H1 (cell line): ENCODE results near the gene E2F2. TPM values are rescaled to one million over a fixed set of nuclear protein-coding genes. Genes with fewer than 3 reads are reported as not detected.

Experiments
- CTCF ChIA-PET: fragments of 300-600 bp; sonication (Branson Sonifier 250); formaldehyde crosslinking; loops from one replicate; lab custom pipeline; 2021; ENCODE audit not compliant: partially characterized antibody; lab: Charles Lee
- POLR2A ChIA-PET: fragments of 300-600 bp; sonication (Branson Sonifier 250); formaldehyde crosslinking; loops from one replicate; lab custom pipeline; 2021; ENCODE audit warnings: inconsistent platforms; ENCODE audit not compliant: partially characterized antibody; lab: Charles Lee
- DNase-seq, 2 experiments: peaks; one replicate each; pipeline versions ENCODE4 v3.0.0 to v3.0.0-alpha.2; 2010 to 2022; ENCODE audit warnings: low spot score in 2 of 2, low read depth in 1 of 2, mixed read lengths in 1 of 2
- FAIRE-seq: peaks from 2 replicates; lab custom pipeline; 2011; peaks lifted over from hg19 to GRCh38; lab: Jason Lieb, UNC
- H2AFZ ChIP-seq: 2 replicates; pipeline ENCODE4 v1.8.1; 2012; ENCODE audit warnings: low read length, inconsistent platforms
- H2AK5ac ChIP-seq: 2 replicates; pipeline ENCODE4 v1.6.1; 2013; ENCODE audit warnings: low read depth, low read length
- H2BK120ac ChIP-seq: replicated peaks from 2 replicates; pipeline ENCODE3; 2013; ENCODE audit warnings: low read depth, low read length, inconsistent platforms
- H2BK12ac ChIP-seq: 2 replicates; pipeline ENCODE4 v1.6.1; 2013; ENCODE audit warnings: low read depth, low read length
- H2BK15ac ChIP-seq: 2 replicates; pipeline ENCODE4 v1.6.1; 2013; ENCODE audit warnings: low read length
- H2BK20ac ChIP-seq: 2 replicates; pipeline ENCODE4 v1.6.1; 2013; ENCODE audit warnings: low read length
- H2BK5ac ChIP-seq: 2 replicates; pipeline ENCODE4 v1.6.1; 2013; ENCODE audit warnings: low read depth, low read length
- H3K14ac ChIP-seq: 2 replicates; pipeline ENCODE4 v1.6.1; 2013; ENCODE audit warnings: inconsistent platforms; ENCODE audit not compliant: insufficient read length
- H3K18ac ChIP-seq: 2 replicates; pipeline ENCODE4 v1.6.1; 2013; ENCODE audit warnings: low read length; ENCODE audit errors: extremely low read depth
- H3K23ac ChIP-seq: 2 replicates; pipeline ENCODE4 v1.6.1; 2013; ENCODE audit warnings: inconsistent platforms; ENCODE audit not compliant: insufficient read length
- H3K23me2 ChIP-seq: 2 replicates; pipeline ENCODE4 v1.6.1; 2013; ENCODE audit warnings: low read depth, low read length
- H3K27ac ChIP-seq: 2 replicates; pipeline ENCODE4 v1.6.1; 2011; ENCODE audit warnings: low read depth, low read length, inconsistent platforms
- H3K27me3 ChIP-seq, 4 experiments: replicated peaks in 1 of 4; 1 replicate in 1 of 4; 2 replicates in 3 of 4; pipeline versions ENCODE4 v1.6.1 to v1.8.1; 2011 to 2013; ENCODE audit warnings: low read length in 3 of 4, mild to moderate bottlenecking in 3 of 4, inconsistent platforms in 2 of 4, mixed read lengths in 2 of 4, moderate library complexity in 1 of 4; ENCODE audit not compliant: control insufficient read depth in 3 of 4, insufficient read depth in 3 of 4; ENCODE audit errors: extremely low read depth in 1 of 4
- H3K36me3 ChIP-seq, 4 experiments: 2 replicates each; pipeline versions ENCODE4 v1.6.1 to v1.8.1; 2011 to 2013; ENCODE audit warnings: mild to moderate bottlenecking in 4 of 4, low read length in 3 of 4, moderate library complexity in 2 of 4, control low read depth in 1 of 4, inconsistent platforms in 1 of 4; ENCODE audit not compliant: insufficient read depth in 4 of 4, control insufficient read depth in 2 of 4
- H3K4ac ChIP-seq: replicated peaks from 2 replicates; pipeline ENCODE3; 2013; ENCODE audit warnings: low read length, low read depth, mixed read lengths, inconsistent platforms; ENCODE audit not compliant: insufficient read length
- H3K4me1 ChIP-seq, 4 experiments: replicated peaks in 1 of 4; 1 replicate in 1 of 4; 2 replicates in 3 of 4; pipeline versions ENCODE4 v1.6.1 to v1.8.1; 2011 to 2013; ENCODE audit warnings: low read length in 3 of 4, inconsistent platforms in 2 of 4, mixed read lengths in 1 of 4; ENCODE audit not compliant: insufficient read depth in 4 of 4, control insufficient read depth in 3 of 4
- H3K4me2 ChIP-seq, 2 experiments: 2 replicates each; pipeline versions ENCODE4 v1.6.1 to v1.8.1; 2011 to 2013; ENCODE audit warnings: low read depth in 2 of 2, low read length in 2 of 2, control low read depth in 1 of 2, inconsistent platforms in 1 of 2, mild to moderate bottlenecking in 1 of 2; ENCODE audit not compliant: insufficient read depth in 1 of 2
- H3K4me3 ChIP-seq, 4 experiments: fragments of 200-600, 300-600 bp in 1 of 4; sonication (generic), shearing (Covaris generic), sonication (Bioruptor Twin) in 1 of 4; 2 replicates each; pipeline versions ENCODE4 v1.5.1 to v1.8.1; 2011 to 2016; ENCODE audit warnings: low read length in 4 of 4, low read depth in 3 of 4, control low read depth in 2 of 4, inconsistent platforms in 2 of 4, mild to moderate bottlenecking in 2 of 4, mixed read lengths in 1 of 4, moderate library complexity in 1 of 4; ENCODE audit not compliant: insufficient read depth in 2 of 4; ENCODE audit errors: extremely low read depth in 1 of 4
- H3K56ac ChIP-seq: replicated peaks from 2 replicates; pipeline ENCODE3; 2013; ENCODE audit warnings: low read depth, mild to moderate bottlenecking, mixed read lengths, low read length, inconsistent platforms; ENCODE audit not compliant: insufficient read length
- H3K79me1 ChIP-seq: 2 replicates; pipeline ENCODE4 v1.6.1; 2013; ENCODE audit warnings: low read depth, low read length, control low read depth
- H3K79me2 ChIP-seq, 2 experiments: 2 replicates each; pipeline versions ENCODE4 v1.6.1 to v1.8.1; 2012 to 2013; ENCODE audit warnings: low read length in 2 of 2, mild to moderate bottlenecking in 2 of 2, inconsistent platforms in 1 of 2; ENCODE audit not compliant: insufficient read depth in 2 of 2, control insufficient read depth in 1 of 2
- H3K9ac ChIP-seq, 4 experiments: replicated peaks in 1 of 4; 1 replicate in 1 of 4; 2 replicates in 3 of 4; pipeline versions ENCODE4 v1.6.1 to v1.8.1; 2011 to 2013; ENCODE audit warnings: low read depth in 3 of 4, low read length in 3 of 4, control low read depth in 2 of 4, mild to moderate bottlenecking in 2 of 4, moderate library complexity in 2 of 4, inconsistent platforms in 1 of 4; ENCODE audit errors: extremely low read depth in 1 of 4
- H3K9me3 ChIP-seq, 2 experiments: 2 replicates each; pipeline versions ENCODE4 v1.6.1 to v1.8.1; 2012 to 2013; ENCODE audit warnings: mild to moderate bottlenecking in 2 of 2, moderate library complexity in 2 of 2, control low read depth in 1 of 2, inconsistent platforms in 1 of 2, low read depth in 1 of 2, low read length in 1 of 2, mixed read lengths in 1 of 2; ENCODE audit not compliant: insufficient read depth in 2 of 2
- H4K20me1 ChIP-seq, 2 experiments: replicated peaks in 1 of 2; 2 replicates each; pipeline versions ENCODE3 to v1.8.1; 2011 to 2013; ENCODE audit warnings: inconsistent platforms in 2 of 2, low read length in 2 of 2, mild to moderate bottlenecking in 1 of 2; ENCODE audit not compliant: insufficient read depth in 2 of 2, control insufficient read depth in 1 of 2
- H4K5ac ChIP-seq: 2 replicates; pipeline ENCODE4 v1.6.1; 2013; ENCODE audit warnings: low read length, low read depth, mixed read lengths, inconsistent platforms; ENCODE audit not compliant: insufficient read length
- H4K8ac ChIP-seq: 2 replicates; pipeline ENCODE4 v1.8.0; 2013; ENCODE audit warnings: mild to moderate bottlenecking, moderate library complexity, low read length, inconsistent platforms; ENCODE audit not compliant: insufficient read depth; ENCODE audit errors: extremely low read depth
- H4K91ac ChIP-seq: replicated peaks from 2 replicates; pipeline ENCODE3; 2013; ENCODE audit warnings: low read length, mixed read lengths, inconsistent platforms; ENCODE audit not compliant: insufficient read length
- MAFK ChIP-seq: IDR thresholded peaks from 2 replicates; pipeline ENCODE4 v1.6.1; 2012; ENCODE audit warnings: low read depth, mild to moderate bottlenecking, improper control_type of control experiment, low read length
- WGBS, 2 experiments: shearing (Covaris generic) in 1 of 2; methylation state at CpG; one replicate each; pipeline versions ENCODE4 v1.1.6 to v1.1.7; 2013 to 2015; ENCODE audit warnings: low lambda C conversion rate in 2 of 2, mixed read lengths in 2 of 2, inconsistent platforms in 1 of 2, low coverage in 1 of 2, missing lambda C conversion rate in 1 of 2; ENCODE audit not compliant: insufficient replicate concordance in 2 of 2, insufficient coverage in 1 of 2, insufficient read length in 1 of 2; ENCODE audit errors: extremely low coverage in 1 of 2, missing lambda C conversion rate in 1 of 2; 5-methylcytosine and 5-hydroxymethylcytosine counted together
- polyA plus RNA-seq, 7 experiments: library from polyadenylated mRNA; depleted of rRNA in 3 of 7; stranded (reverse) in 5 of 7; unstranded in 2 of 7; fragments of >200 nt in 5 of 7; fragments of 200-250 nt in 2 of 7; gene quantifications; 1 replicate in 5 of 7; 2 replicates in 1 of 7; 4 replicates in 1 of 7; pipeline versions ENCODE4 v1.2.1 to v1.2.3, GENCODE V29; 2011 to 2013; ENCODE audit warnings: missing spikeins in 2 of 7, mixed read lengths in 2 of 7
- total RNA-seq: library from RNA; stranded (reverse); fragmentation: NEBNext Ultra II Directional; extraction: Animal tissue kit (Norgen Biotek cat#: 25700); gene quantifications from 2 replicates; pipeline ENCODE4 v1.2.1, GENCODE V29; 2021

The E2F2 gene
- total and polyA plus RNA-seq, 2 of the 8 experiments (the other 6 are each of a cell fraction or from before 2014, with no cell fraction given): 1.8 to 7.0 TPM

- no peak overlapping the region for H3K4me3 ChIP-seq
- no peak overlapping the region for H2BK12ac ChIP-seq
- H3K79me2 ChIP-seq: peaks cover 0 to 39% of the 10 kb centered on the region in 2 experiments; a peak in 2 of 4 replicates
- no peaks in the 10 kb centered on the region for H3K36me3 ChIP-seq
- no peak overlapping the region for H3K56ac ChIP-seq
- TF ChIP-seq MAFK: no peak
- TF ChIP-seq, all 59 proteins: peak for 0
- H3K18ac ChIP-seq: no peak overlapping the region
- H2BK5ac ChIP-seq: no peak overlapping the region
- no peak overlapping the region for H4K5ac ChIP-seq
- no peak overlapping the region for H2BK120ac ChIP-seq
- no peak overlapping the region for H2BK20ac ChIP-seq
- no peak overlapping the region for H3K14ac ChIP-seq
- peaks cover 9% of the 10 kb centered on the region for H3K79me1 ChIP-seq
- H3K27me3 ChIP-seq: peaks cover 0 to 6% (median 3%) of the 10 kb centered on the region in 4 experiments; a peak in 4 of 7 replicates
- H3K4me2 ChIP-seq: no peak overlapping the region; a peak in 1 of 4 replicates
- H3K9ac ChIP-seq: no peak overlapping the region
- no peak overlapping the region for H4K91ac ChIP-seq
- H2AK5ac ChIP-seq: no peak overlapping the region
- no peak overlapping the region for H4K8ac ChIP-seq
- no peaks in the 10 kb centered on the region for H3K9me3 ChIP-seq
- no peak overlapping the region for H3K23ac ChIP-seq
- H4K20me1 ChIP-seq: peaks cover 11 to 19% of the 10 kb centered on the region in 2 experiments
- DNase-seq (no peak), FAIRE-seq (no peak)
- no peak overlapping the region for H2BK15ac ChIP-seq
- H3K4me1 ChIP-seq: peaks cover 2 to 4% (median 3%) of the 10 kb centered on the region in 4 experiments; a peak in 6 of 7 replicates
- ChIA-PET POLR2A (interaction anchor here (1.0 to 1.6 kb wide), 3 partner anchors 14 to 216 kb away, joined by 3 to 5 read pairs (median 3); no protein-coding TSS in a partner anchor), CTCF (interaction anchor here (0.8 to 2.6 kb wide), 8 partner anchors 12 to 58 kb away, joined by 3 to 15 read pairs (median 4); no protein-coding TSS in a partner anchor)
- no peak overlapping the region for H3K27ac ChIP-seq
- 88% methylated on average over 6 of the region's 6 CpGs; no CpG with 5 or more reads in 1 of the 2 experiments for WGBS, 2 experiments
- H3K4ac ChIP-seq: no peak overlapping the region
- no peak overlapping the region for H2AFZ ChIP-seq
- H3K23me2 ChIP-seq: peaks cover 15% of the 10 kb centered on the region
Measured at GRCh38 chr1:23481904-23482303, 49.1 kb downstream of the E2F2 start.
